HepG2 (cell line): Measurements from ENCODE around the gene ZCCHC8. TPM values are rescaled to one million over a fixed set of nuclear protein-coding genes. Genes with fewer than 3 reads are reported as not detected.

Experiments
- DNMT3B ChIP-seq: conservative IDR thresholded peaks from 2 replicates; pipeline ENCODE4 v1.6.1; 2016; ENCODE audit warnings: missing biosample characterization, control low read depth
- EEA1 ChIP-seq: sonication (generic); formaldehyde crosslinking; IDR thresholded peaks from 2 replicates; pipeline ENCODE4 v1.5.1; 2020; ENCODE audit warnings: mild to moderate bottlenecking, missing genetic modification reagents, borderline replicate concordance
- ELF1 ChIP-seq: sonication (generic); formaldehyde crosslinking; IDR thresholded peaks from 2 replicates; pipeline ENCODE4 v1.4.0; 2020; ENCODE audit warnings: missing genetic modification reagents
- ELF3 ChIP-seq: IDR thresholded peaks from 2 replicates; pipeline ENCODE4 v1.6.1; 2016; ENCODE audit warnings: missing genetic modification reagents, missing compliant biosample characterization
- ETV6 ChIP-seq: sonication (generic); formaldehyde crosslinking; conservative IDR thresholded peaks from 2 replicates; pipeline ENCODE4 v1.4.0; 2020; ENCODE audit warnings: missing genetic modification reagents
- GPN1 ChIP-seq: sonication (generic); formaldehyde crosslinking; IDR thresholded peaks from 2 replicates; pipeline ENCODE4 v1.5.1; 2020; ENCODE audit warnings: missing genetic modification reagents, borderline replicate concordance
- HOXA3 ChIP-seq: sonication (generic); formaldehyde crosslinking; IDR thresholded peaks from 2 replicates; pipeline ENCODE4 v1.5.0; 2020; ENCODE audit warnings: missing genetic modification reagents
- ISX ChIP-seq: sonication (generic); formaldehyde crosslinking; conservative IDR thresholded peaks from 2 replicates; pipeline ENCODE4 v1.5.0; 2020; ENCODE audit warnings: missing genetic modification reagents
- MBNL3 ChIP-seq: fragments of 250-450 bp; sonication (Bioruptor Pico); conservative IDR thresholded peaks from 2 replicates; pipeline ENCODE4 v1.8.0; 2022; ENCODE audit warnings: mild to moderate bottlenecking, inconsistent platforms
- MED8 ChIP-seq: sonication (generic); formaldehyde crosslinking; IDR thresholded peaks from 2 replicates; pipeline ENCODE4 v1.8.1; 2023; ENCODE audit warnings: mild to moderate bottlenecking, missing genetic modification reagents; ENCODE audit not compliant: insufficient replicate concordance
- PPARG ChIP-seq: conservative IDR thresholded peaks from 2 replicates; pipeline ENCODE4 v1.6.1; 2016; ENCODE audit warnings: missing biosample characterization, missing genetic modification reagents
- SAP130 ChIP-seq: IDR thresholded peaks from 2 replicates; pipeline ENCODE4 v1.6.1; 2016; ENCODE audit warnings: low read depth
- STAG1 ChIP-seq: sonication (generic); formaldehyde crosslinking; IDR thresholded peaks from 2 replicates; pipeline ENCODE4 v1.4.0; 2020; ENCODE audit warnings: missing genetic modification reagents
- THAP11 ChIP-seq: IDR thresholded peaks from 2 replicates; pipeline ENCODE4 v1.6.1; 2016; ENCODE audit warnings: missing biosample characterization, missing genetic modification reagents
- ZBTB34 ChIP-seq: sonication (generic); formaldehyde crosslinking; IDR thresholded peaks from 2 replicates; pipeline ENCODE4 v1.8.0; 2022; ENCODE audit warnings: mild to moderate bottlenecking, missing genetic modification reagents
- ZFP82 ChIP-seq: sonication (generic); formaldehyde crosslinking; IDR thresholded peaks from 2 replicates; pipeline ENCODE4 v1.5.1; 2020; ENCODE audit warnings: mild to moderate bottlenecking, missing genetic modification reagents, borderline replicate concordance
- ZKSCAN5 ChIP-seq: sonication (generic); formaldehyde crosslinking; IDR thresholded peaks from 2 replicates; pipeline ENCODE4 v1.5.1; 2020; ENCODE audit warnings: mild to moderate bottlenecking, missing genetic modification reagents
- ZMAT5 ChIP-seq: sonication (generic); formaldehyde crosslinking; IDR thresholded peaks from 2 replicates; pipeline ENCODE4 v1.5.0; 2020; ENCODE audit warnings: mild to moderate bottlenecking, low read depth, missing genetic modification reagents, borderline replicate concordance
- ZNF224 ChIP-seq: sonication (generic); formaldehyde crosslinking; IDR thresholded peaks from 2 replicates; pipeline ENCODE4 v1.5.0; 2020; ENCODE audit warnings: mild to moderate bottlenecking, missing genetic modification reagents
- ZNF292 ChIP-seq: sonication (generic); formaldehyde crosslinking; IDR thresholded peaks from 2 replicates; pipeline ENCODE4 v1.8.1; 2022; ENCODE audit warnings: mild to moderate bottlenecking, low read depth, missing genetic modification reagents, borderline replicate concordance
- ZNF317 ChIP-seq: sonication (generic); formaldehyde crosslinking; IDR thresholded peaks from 2 replicates; pipeline ENCODE4 v1.5.0; 2020; ENCODE audit warnings: mild to moderate bottlenecking, missing genetic modification reagents
- ZNF431 ChIP-seq: sonication (generic); formaldehyde crosslinking; IDR thresholded peaks from 2 replicates; pipeline ENCODE4 v1.9.0; 2022; ENCODE audit warnings: missing genetic modification reagents, low read depth, mild to moderate bottlenecking, borderline replicate concordance
- ZNF598 ChIP-seq: sonication (generic); formaldehyde crosslinking; IDR thresholded peaks from 2 replicates; pipeline ENCODE4 v1.5.1; 2020; ENCODE audit warnings: mild to moderate bottlenecking, missing genetic modification reagents, borderline replicate concordance
- ZNF724P ChIP-seq: sonication (generic); formaldehyde crosslinking; IDR thresholded peaks from 2 replicates; pipeline ENCODE4 v1.8.0; 2022; ENCODE audit warnings: missing genetic modification reagents, borderline replicate concordance
- ZNF749 ChIP-seq: sonication (generic); formaldehyde crosslinking; IDR thresholded peaks from 2 replicates; pipeline ENCODE4 v1.8.0; 2022; ENCODE audit warnings: mild to moderate bottlenecking, missing genetic modification reagents, moderate library complexity, borderline replicate concordance
- ZNF775 ChIP-seq: sonication (generic); formaldehyde crosslinking; IDR thresholded peaks from 2 replicates; pipeline ENCODE4 v1.4.0; 2020; ENCODE audit warnings: missing genetic modification reagents, mild to moderate bottlenecking, moderate library complexity, borderline replicate concordance
- ZSCAN29 ChIP-seq: sonication (generic); formaldehyde crosslinking; conservative IDR thresholded peaks from 2 replicates; pipeline ENCODE4 v1.4.0; 2020; ENCODE audit warnings: mild to moderate bottlenecking, missing genetic modification reagents
- polyA plus RNA-seq, 8 experiments: library from polyadenylated mRNA; depleted of rRNA in 3 of 8; stranded (reverse) in 7 of 8; unstranded in 1 of 8; fragments of >200 nt; fragmentation: Illumina TruSeq in 4 of 8; extraction: Trizol in 4 of 8; gene quantifications; 2 replicates each; pipeline versions ENCODE4 v1.2.1 to v1.2.3, GENCODE V29; 2011 to 2016; ENCODE audit warnings: low read depth in 4 of 8, missing spikeins in 1 of 8, mixed read lengths in 1 of 8; ENCODE audit not compliant: insufficient read depth in 1 of 8
- total RNA-seq, 5 experiments: library from RNA; depleted of rRNA; stranded (reverse); fragments of >200 nt; fragmentation: Illumina TruSeq; extraction: Trizol; gene quantifications; 2 replicates each; pipeline ENCODE4 v1.2.3, GENCODE V29; 2016; ENCODE audit warnings: low read depth in 1 of 5
- TF ChIP-seq, protein P1 (sequence below): IDR thresholded peaks from 2 replicates; pipeline ENCODE4 v1.6.1; 2016; ENCODE audit warnings: low read depth, control low read depth

The ZCCHC8 gene
- total and polyA plus RNA-seq, 2 of the 13 experiments (the other 11 are each of a cell fraction or from before 2014, with no cell fraction given), result 18.6 to 20.9 TPM

GRCh38 chr12:122500685-122501488 lies at the start of gene ZCCHC8 (continued):
- TF ChIP-seq MED8 (CRISPR knock-in tag) (peak; percentile 35), ZBTB34 (no peak), ZKSCAN5 (CRISPR knock-in tag) (no peak), HOXA3 (CRISPR knock-in tag) (peak; percentile 80; the same call in 1 of the 2 replicates), ZNF598 (0 out of 2 replicates have a peak, but pooled peaks have one; percentile 64), MBNL3 (no peak), STAG1 (no peak), THAP11 (peak; percentile 99), ETV6 (CRISPR knock-in tag) (no peak), ZSCAN29 (CRISPR knock-in tag) (no peak; the same call in 1 of the 2 replicates), ZNF317 (CRISPR knock-in tag) (0 out of 2 replicates have a peak, but pooled peaks have one; percentile 37), ZNF292 (CRISPR knock-in tag) (peak; percentile 26; the same call in 1 of the 2 replicates), DNMT3B (CRISPR knock-in tag) (peak; percentile 43; the same call in 1 of the 2 replicates), ZNF775 (CRISPR knock-in tag) (no peak), EEA1 (CRISPR knock-in tag) (0 out of 2 replicates have a peak, but pooled peaks have one; percentile 2), GPN1 (CRISPR knock-in tag) (no peak; the same call in 1 of the 2 replicates), ZNF431 (CRISPR knock-in tag) (no peak; the same call in 1 of the 2 replicates), SAP130 (CRISPR knock-in tag) (peak; percentile 86), ZNF224 (CRISPR knock-in tag) (no peak; the same call in 1 of the 2 replicates), ZMAT5 (CRISPR knock-in tag) (no peak), ZNF749 (no peak; the same call in 1 of the 2 replicates), ISX (CRISPR knock-in tag) (no peak), PPARG (CRISPR knock-in tag) (no peak), ZNF724P (CRISPR knock-in tag) (peak; percentile 18; the same call in 1 of the 2 replicates), ZFP82 (peak; percentile 57; the same call in 1 of the 2 replicates), ELF1 (peak; percentile 75), ELF3 (no peak; the same call in 1 of the 2 replicates)
- TF ChIP-seq, protein P1, sequence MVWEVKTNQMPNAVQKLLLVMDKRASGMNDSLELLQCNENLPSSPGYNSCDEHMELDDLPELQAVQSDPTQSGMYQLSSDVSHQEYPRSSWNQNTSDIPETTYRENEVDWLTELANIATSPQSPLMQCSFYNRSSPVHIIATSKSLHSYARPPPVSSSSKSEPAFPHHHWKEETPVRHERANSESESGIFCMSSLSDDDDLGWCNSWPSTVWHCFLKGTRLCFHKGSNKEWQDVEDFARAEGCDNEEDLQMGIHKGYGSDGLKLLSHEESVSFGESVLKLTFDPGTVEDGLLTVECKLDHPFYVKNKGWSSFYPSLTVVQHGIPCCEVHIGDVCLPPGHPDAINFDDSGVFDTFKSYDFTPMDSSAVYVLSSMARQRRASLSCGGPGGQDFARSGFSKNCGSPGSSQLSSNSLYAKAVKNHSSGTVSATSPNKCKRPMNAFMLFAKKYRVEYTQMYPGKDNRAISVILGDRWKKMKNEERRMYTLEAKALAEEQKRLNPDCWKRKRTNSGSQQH (CRISPR knock-in tag), result no peak
